Right ventricle myocardium inferior (tissue), 1 donor: Measurements from ENCODE around the gene DRAM1. TPM values are rescaled to one million over a fixed set of nuclear protein-coding genes. Genes with fewer than 3 reads are reported as not detected.

ENCODE experiments used
- ATAC-seq: fragments of 200-7000 bp; cut with Tn5 transposase; one replicate; pipeline ENCODE4 v1.9.1; 2020; ENCODE audit warnings: mild to moderate bottlenecking, moderate library complexity
- DNase-seq: peaks from one replicate; pipeline ENCODE4 v3.0.0; 2021; ENCODE audit errors: missing footprints
- intact Hi-C: fragments of 100-400 bp; cut with DNase I; formaldehyde crosslinking; loops from one replicate; pipeline ENCODE4 v1.11.0; 2022
- total RNA-seq: library from RNA; stranded (reverse); fragmentation: NEBNext Ultra II Directional; extraction: Animal tissue kit (Norgen Biotek cat#: 25700); gene quantifications from one replicate; pipeline ENCODE4 v1.2.1, GENCODE V29; 2021
- donor health status: DM: no; HTN: yes; CAD: no; lungs with severe emphysema.

DRAM1 gene
- total RNA-seq, 1 donor from 2014 or later = 6.2 TPM

DNA sequence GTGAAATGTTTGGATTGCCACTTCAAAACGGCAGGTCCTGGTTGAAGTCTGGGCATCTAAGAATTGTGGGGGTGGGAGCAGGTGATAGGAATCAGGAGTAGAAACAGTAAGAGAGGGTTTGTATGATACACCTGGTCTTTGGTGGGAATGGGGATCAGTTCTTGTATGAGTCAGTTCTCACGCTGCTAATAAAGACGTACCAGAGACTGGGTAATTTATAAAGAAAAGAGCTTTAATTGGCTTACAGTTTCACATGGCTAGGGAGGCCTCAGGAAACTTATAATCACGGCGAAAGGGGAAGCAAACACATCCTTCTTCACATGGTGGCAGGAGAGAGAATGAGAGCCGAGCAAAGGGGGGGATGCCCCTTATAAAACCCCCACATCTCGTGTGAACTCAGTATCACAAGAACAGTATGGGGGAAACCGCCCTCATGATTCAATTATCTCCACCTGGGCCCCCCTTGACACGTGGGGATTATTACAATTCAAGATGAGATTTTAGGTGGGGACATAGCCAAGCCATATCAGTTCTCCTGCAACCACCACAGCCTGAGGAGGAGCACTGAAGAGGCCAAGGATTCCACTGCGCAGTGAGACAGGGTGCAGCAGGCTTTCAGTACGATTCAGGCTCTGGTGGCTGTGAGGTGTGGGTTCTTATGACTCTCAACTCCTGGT is 52.1 kb downstream of the DRAM1 start:
- DNase-seq = no peak
- no peak for ATAC-seq
- intact Hi-C loops = no loop called here

DNA sequence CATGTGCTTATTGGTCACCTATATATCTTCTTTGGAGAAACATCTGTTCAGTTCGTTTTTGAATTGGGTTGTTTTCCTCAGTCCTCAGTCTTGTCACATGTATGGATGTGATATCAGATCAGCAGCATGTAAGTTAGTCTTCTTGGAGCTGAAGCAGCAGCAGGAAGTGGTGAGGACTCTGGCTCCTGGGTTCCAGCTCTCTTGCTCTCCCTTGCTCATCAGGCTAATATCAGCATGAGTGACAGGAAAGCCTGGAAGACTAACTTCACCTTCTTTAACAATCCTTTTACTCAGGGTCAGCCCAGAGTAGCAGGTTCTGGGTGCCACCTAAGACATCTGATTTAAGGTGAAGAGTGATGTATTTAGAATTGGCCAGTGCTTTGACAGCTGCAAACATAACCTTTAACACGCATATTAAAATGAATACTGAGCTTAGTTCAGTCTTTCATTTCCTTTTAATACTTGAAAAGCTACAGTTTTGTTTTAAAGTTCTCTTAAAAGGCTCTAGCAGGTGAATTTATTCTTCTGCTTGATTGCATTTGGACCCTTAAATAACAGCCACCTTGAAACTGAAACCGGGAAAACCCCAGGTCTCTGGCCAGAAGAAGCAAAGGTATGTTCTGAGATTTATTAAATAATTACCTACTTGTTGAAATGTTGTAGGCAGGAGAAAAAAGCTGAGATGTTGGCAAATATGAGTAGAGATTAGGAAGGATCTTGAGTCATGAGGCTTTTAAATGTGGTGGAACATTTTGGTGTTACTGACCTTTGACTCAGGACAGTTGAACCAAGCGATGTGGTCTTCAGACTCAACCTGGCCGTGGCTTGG is 54.3 kb downstream of the DRAM1 start:
- DNase-seq (no peak), ATAC-seq (no peak)
- intact Hi-C loops = no loop called here

DNA sequence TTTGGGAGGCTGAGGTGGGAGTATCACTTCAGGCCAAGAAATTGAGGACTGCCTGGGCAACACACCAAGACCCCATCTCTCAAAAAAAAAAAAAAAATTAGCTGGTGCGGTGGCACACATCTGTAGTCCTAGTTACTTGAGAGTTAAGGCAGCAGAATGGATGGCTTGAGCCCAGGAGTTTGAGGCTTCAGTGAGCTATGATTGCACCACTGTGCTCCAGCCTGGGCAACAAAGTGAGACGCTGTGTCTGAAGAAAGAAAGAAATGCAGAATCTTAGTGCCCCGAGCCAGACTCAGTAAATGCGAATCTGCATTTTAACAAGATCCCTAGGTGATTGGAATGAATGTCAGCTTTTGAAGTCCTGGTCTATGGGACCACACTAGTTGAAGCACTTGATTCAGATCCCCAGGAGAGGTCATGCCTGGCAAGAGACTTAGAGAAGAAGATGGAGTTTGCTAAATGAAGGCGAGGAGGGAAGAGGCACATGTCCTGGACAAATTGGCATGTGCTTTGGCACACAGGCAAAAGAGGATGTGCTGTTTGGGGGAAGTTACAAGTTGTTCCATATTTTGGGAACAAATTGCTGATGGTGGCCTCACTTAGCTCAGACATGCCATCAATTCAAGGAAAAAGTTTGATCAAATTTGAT is 56.6 kb downstream of the DRAM1 start:
- ATAC-seq = no peak
- no peak for DNase-seq
- intact Hi-C loops = no loop called here

DNA sequence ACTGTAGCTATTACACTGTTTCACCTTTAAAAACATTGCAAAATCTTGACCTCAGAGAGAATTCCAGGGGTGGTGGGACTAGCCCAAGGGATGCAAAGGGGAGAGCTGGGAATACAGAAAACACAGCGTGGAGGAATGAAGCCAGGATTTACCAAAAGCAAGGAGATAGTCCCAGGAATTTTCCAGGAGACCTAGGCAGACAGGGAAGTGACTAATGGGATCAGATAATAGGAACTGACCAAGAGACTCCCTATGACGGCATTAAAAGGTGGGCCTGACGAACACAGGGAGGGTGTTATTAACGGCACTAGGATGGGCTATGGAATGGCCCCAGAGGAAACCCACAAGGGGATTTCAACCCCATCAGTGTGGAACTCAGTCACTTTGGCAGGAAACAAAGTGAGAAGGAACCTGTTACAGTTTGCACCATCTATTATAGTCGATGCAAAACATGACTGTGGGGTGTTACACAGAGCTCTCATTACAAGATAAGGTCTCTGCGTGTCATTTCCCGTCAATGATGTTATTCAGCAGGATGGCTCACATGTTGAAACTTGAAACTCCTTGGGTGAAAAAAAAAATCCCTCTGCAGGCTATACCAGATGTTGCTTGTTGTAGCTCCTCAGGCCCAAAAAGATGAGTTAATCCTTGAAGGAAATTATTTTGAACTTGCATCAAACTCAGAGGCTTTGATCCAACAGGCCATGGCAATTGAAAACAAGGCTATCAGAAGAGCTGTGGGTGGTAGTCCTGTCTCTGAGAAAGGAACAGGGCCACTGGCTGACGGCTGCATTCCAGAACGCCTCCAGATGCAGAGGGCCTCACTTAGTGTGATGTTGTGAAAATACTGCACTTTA is 58.7 kb downstream of the DRAM1 start:
- intact Hi-C loops = loop anchor here (5.0 kb wide), 3 partner anchors 546 to 1611 kb away; partner anchors contain the start of gene IGF1
- peak; percentile 79 for DNase-seq
- peak; percentile 90 for ATAC-seq

DNA sequence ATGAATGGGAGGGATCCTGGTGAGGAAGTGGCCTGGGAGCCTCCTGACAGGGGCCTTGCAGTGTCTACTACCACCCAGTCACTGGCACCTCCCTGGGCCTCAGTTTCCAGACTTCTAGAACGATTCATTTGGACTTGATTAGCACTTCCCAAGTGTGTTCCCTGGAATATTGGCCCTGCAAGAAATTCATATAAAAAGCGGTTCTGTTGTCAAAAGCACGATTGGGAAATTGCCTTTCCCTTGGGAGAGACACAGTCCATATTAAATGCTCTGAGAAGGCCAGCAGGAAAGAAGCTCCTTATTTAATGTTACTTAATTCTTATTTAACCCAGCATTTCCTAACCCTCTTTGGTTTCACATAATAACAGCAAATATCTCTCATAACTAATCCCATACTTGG is 61.9 kb downstream of the DRAM1 start:
- intact Hi-C loops = loop anchor here (5.0 kb wide), 3 partner anchors 543 to 1608 kb away; partner anchors contain the start of gene IGF1
- peak; percentile 21 for ATAC-seq
- no peak for DNase-seq

DNA sequence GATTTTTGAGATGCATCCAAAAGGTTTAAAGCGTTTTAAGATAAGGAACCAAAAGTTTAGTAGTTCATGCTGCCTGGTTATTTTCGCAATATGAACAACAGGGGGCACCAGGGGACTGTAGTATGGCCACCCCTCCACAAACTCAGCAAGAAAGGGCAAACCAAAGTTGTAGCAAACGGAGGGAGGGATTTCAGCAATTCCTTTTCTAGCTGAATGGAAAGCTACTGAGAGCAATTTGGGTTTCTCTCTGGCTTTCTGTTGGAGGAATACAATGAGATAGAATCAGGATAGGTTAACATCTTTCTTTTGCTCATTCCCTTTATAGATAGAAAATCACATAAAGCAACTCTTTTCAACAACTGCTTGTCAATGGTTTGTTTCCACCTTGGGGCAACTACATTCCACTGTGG is 62.5 kb downstream of the DRAM1 start:
- intact Hi-C loops = loop anchor here (5.0 kb wide), 4 partner anchors 542 to 1607 kb away; partner anchors contain the start of gene IGF1
- no peak for DNase-seq
- ATAC-seq = peak; percentile 47

DNA sequence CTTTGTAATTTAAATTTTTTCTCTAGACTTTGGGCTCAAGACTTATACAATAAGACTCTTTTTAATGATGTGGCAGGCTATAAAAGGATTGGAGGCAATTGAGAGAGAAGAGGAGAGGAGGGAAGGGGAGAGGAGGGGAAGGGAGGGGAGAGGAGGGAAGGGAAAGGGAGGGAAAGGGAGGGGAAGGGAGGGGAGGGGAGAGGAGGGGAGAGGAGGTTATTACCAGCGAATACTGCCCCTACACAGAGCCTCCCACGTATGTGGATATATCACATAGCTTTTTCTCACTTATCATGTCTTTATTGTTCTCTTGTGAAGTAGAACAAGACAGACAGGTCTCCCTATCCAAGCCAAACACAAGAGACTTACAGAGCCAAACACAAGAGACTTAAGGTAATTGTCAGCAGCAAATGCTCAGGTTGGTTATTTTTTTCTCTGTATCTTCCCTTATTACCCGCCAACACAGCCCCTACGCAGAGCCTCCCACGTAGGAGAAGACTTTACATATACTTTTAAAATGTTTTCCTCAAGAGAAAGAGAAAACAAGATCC is 63.1 kb downstream of the DRAM1 start:
- ATAC-seq = no peak
- intact Hi-C loops = loop anchor here (5.0 kb wide), 1 partner anchor 942 kb away; no protein-coding TSS in a partner anchor
- no peak for DNase-seq

DNA sequence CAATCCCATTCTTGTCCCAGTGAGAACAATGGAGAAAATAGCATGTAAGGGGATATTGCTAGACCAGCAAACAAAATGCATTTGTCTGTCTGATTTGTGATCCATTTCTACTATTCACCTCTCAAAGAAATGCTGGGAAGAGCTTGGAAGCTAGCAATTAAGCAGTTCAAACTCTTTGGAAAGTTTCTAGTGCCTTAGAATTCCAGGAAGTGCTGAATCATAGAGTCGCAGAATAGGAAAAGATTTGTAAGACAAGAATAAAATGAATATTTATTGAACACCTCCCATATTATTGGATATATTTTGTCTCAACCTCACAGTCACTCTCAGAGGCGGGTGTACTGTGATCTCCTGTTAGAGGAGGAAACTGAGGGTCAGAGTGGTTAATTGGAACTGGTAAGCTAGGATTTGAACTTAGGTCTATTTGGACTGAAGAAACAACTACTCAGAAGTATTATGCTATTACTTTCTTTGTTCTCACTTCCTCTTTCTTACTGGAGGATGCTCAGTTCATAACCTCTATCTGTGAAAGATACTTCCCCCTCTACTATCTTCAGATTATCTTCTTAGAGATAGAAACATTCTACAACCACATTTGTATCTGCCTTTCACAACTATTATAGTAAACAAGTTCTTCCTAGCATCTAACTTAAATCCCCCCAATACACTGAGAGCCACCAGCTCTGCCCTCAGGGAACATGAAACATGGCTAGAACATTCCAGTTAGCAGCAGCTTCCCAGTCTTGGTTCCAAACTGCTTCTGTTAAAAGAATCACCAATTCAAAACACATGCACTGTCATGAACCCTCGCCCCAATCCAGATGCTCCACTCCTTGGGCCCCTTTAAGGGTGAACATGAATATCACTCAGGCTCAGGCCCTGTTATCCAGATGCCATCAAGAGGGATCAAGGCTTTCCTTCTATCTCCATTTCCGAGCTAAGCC is 64.2 kb downstream of the DRAM1 start:
- ATAC-seq = no peak
- DNase-seq = no peak
- intact Hi-C loops = loop anchor here (5.0 kb wide), 1 partner anchor 941 kb away; no protein-coding TSS in a partner anchor

DNA sequence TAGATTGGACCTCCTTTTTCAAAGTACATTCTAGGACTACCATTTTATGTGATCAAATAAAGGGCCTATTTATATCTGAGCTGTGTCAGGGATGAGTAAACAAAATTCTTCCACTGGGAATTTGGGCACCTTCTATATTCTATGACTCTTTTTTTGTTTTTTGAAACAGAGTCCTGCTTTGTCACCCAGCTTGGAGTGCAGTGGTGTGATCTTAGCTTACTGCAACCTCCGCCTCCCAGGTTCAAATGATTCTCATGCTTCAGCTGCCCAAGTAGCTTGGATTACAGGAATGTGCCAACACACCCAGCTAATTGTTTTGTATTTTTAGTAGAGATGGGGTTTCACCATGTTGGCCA is 64.8 kb downstream of the DRAM1 start:
- intact Hi-C loops = loop anchor here (5.0 kb wide), 1 partner anchor 940 kb away; no protein-coding TSS in a partner anchor
- ATAC-seq (no peak), DNase-seq (no peak)

DNA sequence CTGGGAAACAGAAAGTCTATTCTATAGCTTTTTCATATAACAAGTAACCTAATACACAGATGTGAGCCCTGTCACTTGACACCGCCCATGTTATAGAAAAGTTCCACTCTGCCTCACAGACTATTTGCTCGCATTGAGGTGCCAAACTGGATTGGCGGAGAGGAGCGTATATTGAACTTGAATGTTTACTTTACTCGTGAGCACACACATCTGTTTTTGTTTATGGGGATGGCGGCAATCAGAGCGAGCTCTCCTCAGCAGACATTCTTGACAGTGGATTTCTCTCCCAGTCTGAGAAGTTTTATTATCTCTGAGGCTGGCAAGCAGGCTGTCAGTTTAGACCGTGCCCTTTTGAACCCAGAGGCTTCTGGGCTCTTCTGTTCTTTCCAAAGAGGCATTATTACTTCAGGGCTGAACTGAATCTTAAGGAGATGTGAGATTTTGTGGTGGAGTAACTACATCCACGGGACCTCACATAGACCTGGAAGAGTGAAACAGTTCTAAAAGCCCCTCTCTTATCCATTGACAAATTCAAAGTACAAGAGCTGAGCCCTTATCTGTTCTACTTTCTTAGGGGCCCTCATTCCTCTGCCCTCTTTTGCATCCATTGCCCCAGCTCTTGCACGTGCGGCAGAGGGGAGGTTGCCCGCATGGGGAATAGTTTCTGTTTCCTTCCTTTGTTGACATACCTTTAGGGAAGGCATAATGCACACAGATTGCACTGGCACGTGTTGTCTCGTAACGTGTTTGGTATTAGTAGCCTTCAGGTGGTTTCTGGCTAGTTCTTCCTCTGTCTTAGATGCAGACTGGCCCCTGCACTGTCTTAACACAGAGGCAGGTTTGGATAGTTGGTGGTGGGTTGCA is 68.2 kb downstream of the DRAM1 start:
- intact Hi-C loops = no loop called here
- ATAC-seq = no peak
- DNase-seq = no peak

DNA sequence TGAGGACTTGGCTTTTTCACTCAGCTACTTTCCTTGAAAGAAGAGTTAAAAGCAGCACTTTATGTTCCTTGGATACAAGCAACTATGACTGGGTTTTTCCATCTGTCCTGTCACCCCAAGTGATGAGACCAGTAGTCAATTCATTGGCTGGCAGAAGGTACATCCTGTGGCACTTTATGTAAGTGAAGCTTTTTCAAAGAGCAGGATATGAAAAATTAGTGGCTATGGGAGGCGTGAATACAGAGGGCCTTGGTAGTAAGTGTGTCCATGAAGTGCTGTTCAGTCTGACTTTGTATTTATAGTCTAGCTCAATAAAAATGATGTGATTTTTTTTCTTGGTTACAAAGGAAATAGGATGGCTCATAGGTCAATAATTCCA is 68.8 kb downstream of the DRAM1 start:
- no peak for ATAC-seq
- intact Hi-C loops = no loop called here
- DNase-seq = no peak

DNA sequence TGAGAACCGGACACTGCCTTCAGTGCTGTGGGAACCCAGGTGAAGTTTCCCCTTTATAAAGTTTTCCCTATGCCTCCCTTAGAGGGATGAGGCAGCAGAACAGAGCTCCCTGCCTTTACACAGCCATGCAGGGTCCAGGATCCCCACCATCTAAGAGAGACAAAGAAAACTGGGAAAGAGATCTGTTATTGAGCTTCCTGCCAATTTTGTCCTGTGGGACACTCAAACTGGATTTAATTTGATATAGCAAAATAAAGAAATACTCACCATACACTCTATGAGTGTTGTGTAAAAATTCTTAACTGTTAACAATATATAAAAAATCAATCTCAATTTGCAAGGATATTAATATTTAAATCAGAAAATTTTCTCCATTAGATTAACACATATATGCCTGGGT is 69.9 kb downstream of the DRAM1 start:
- intact Hi-C loops = no loop called here
- no peak for DNase-seq
- ATAC-seq = no peak

DNA sequence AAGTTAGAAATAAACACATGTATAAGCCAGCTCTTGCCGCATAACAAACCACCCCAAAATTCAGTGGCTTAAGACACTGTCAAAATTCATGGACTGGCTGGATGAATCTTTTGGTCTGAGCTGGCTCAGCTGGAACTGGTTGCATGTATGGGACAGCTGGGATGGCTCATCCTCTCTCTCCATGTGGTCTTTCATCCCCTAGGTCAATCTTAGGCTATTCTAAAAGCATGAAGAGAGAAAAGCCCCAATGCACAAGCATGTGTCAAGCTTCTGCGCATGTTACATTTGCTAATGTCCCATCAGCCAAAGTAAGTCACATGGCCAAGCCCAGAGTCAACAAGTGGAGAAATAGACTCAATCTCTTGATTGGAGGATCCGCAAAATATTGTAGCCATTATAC is 71.0 kb downstream of the DRAM1 start:
- DNase-seq (no peak), ATAC-seq (no peak)
- intact Hi-C loops = no loop called here

DNA sequence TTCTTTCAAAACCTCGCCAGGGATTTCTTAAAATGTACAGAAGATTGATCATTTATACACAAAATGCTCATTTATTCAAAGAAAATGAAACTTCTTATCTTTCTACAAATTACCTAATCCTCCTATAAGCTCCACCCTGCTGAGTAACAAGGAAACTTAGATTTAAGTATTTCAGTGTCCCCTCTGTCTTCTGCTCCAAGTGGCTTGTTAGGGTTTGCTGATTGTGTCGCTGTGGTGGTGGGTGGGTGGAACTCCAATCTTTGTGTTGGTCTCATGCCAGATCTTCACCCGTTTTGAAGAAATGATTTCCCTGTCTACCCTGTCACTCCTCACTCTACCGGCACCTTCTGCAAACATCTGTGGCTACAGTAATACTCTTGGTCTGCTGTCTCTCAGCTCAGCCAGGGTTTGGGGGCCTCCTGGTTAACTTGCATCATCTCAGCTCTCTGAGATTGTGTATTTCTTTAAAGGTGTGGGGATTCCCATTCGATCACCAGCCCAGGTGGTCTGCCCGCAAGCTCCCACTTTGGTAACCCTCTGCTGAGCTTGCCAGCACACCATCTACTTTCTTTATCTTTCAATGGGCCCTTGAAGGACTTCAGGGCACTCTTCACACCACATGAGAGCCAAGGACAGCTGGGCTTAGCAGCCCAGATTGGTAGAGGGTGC is 73.8 kb downstream of the DRAM1 start:
- DNase-seq = no peak
- ATAC-seq = no peak
- intact Hi-C loops = no loop called here

DNA sequence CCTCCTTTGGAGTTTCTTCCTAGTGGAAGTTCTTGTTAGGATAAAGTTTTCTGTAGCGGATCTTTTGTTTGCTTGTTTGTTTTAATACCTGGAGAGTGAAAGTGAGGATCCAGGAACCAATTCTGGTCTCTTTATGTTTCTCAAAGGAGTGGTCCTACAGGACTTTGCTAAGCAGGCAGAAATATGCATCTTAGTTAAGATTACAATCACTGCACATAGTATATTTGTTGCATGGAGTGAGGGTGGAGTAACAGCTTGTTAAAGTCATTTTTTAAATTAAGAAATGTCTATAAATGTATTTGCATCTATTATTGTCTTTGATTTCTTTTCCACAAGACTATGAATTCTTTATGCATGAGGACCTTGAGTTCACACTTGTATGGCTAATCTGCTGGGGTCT is 76.7 kb downstream of the DRAM1 start:
- intact Hi-C loops = no loop called here
- no peak for ATAC-seq
- DNase-seq = no peak

DNA sequence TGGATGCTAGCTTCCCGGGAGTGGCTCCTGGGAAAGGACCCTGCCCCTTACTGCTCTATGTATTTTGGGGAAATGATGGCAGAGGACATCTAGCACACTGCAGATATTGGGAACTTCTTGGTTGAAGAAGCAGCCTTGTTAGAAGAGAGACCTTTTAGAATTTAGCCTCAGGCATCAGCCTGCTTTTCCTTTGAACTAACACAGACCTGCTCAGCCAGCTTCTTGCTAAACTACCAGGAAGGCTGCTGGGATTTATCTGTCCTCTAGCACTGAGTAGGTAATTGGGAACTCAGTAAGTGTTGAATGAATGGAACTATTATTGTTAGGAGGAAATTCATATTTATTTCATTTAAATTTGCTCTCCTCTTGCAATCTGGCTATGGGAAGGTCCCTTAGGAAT is 77.3 kb downstream of the DRAM1 start:
- intact Hi-C loops = no loop called here
- DNase-seq = no peak
- ATAC-seq = no peak
